LoVo (cell line): ENCODE measurements around the gene OGFR.

Source experiments
- DNase-seq: peaks from one replicate; pipeline ENCODE4 v3.0.0-alpha.2; 2016; ENCODE audit warnings: low spot score

Gene OGFR

GRCh38 chr20:62825986-62826645, 21.5 kb downstream of the OGFR start:
- no peak for DNase-seq

DNA sequence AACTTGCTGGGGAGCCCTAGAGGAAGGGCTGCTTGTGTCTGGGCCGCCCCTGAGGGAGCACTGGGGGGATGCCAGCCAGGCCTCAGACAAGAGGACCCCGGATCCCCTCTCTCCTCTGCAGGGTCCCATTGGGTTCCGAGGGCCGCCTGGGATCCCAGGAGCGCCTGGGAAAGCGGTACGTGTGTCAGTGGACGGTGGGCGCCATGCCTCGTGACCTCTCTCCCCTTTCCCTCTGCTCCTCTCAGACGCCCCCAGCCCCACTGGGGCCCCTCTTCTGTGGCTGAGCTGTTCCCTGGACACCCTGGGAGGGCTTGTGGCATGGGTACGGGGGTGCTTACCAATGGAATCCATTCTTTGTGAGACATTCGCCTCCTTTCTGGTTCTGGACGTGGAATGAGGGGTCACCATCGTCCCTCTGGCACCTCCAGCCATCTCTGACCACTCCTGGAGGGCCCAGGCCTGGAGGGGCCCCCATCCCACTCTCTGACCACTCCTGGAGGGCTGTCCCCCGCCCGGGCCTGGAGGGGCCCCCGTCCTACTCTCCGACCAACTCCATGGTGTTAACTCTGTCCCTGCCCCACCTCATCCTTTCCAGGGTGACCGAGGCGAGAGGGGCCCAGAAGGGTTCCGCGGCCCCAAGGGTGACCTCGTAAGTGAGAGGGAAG, 22.1 kb downstream of the OGFR start:
- no peak for DNase-seq

DNA sequence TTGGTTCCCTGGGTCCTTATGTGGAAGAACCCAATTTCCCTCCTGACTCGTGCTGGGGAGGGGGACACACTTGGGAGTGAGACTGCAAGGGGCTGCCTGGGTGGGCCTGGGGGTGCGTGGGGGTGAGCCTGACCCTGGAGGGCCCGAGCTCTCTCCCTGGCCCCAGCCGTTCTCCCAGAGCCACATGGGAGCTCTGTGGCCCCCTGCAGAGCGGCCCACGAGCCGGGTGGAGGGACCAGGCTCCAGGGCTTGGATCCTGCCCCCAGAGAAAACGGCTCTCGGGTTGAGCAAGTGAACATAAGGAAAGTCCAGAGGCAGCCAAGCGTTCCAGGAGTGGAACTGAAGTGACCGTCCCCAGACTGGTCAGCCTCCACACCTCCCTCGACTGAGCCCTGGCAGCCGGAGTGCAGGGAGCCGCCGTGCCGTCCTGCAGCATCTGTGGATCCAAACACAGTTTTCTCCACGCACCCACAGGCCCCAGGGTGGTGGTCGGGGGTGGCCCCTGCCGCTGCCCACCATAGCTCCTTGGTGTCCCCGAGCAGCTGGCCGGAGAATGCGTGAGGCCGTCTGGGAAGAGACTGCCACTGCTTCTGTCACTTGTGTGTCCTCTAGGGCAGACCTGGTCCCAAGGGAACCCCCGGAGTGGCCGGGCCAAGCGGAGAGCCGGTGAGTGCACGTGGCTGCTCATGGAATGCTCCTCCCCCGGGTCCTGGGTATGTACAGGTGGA, 22.8 kb downstream of the OGFR start:
- no peak for DNase-seq

GRCh38 chr20:62828051-62828450, 23.4 kb downstream of the OGFR start:
- DNase-seq, result no peak

GRCh38 chr20:62828511-62829230, 24.0 kb downstream of the OGFR start:
- DNase-seq, result no peak

- DNase-seq, result no peak
Observed at GRCh38 chr20:62829231-62830230, 24.9 kb downstream of the OGFR start.

- no peak for DNase-seq
Observed at GRCh38 chr20:62830251-62830650, 25.6 kb downstream of the OGFR start.

DNA sequence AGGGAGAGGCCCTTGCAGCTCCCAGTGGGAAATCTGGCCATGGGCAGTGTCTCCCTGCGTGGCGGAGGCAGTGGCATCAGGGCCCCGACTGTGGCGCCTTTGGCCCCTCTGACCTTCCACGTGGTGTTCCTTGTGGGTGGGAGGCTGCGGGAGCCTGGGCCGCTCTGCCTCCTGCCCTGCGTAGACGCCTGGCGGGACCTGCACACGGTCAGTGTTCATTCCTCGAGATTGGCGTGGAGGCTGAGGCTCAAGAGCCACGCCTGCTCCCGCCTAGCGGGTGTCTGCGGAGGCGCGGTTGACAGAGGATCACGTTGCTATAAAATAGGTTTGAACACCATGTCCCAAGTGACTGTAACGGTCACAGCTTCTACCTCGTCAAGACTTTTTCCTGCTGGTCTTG, 26.2 kb downstream of the OGFR start:
- DNase-seq, result no peak

DNA sequence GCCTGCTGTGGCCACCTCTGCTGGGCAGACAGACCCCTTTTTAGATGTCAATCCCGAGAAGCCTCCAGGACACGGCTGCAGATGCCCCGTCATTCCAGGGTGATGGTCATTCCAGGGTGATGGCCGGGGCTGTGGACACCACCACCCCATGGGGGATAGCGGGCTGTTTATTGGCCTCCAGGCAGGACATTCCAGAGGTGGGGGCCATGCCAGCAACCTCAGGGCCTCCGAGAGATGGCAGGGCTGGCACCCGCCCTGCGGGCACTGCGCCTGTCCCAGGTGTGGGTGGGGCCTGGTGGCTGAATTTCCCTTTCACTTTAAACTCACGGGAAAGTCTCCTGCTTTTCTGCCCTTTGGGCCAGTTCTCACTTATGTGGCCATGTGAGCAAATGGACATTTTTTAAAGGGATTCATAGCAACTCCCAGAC, 26.7 kb downstream of the OGFR start:
- DNase-seq, result no peak

DNA sequence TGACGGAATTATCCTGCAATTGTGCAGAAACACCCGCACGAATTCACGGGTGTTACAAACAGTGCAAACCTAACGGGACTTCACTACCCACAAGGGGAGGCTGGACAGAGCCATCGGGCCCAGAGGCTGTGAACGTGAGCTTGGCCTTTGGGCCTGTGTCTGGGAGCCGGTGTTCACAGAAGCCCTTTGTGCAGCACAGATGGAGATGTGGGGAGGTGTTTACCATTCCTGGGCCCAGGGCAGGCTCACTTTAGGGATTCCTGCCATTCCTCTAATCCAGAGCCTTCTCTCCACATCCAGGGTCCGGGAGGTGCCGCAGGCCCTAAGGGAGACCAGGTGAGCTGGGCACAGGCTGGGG, 27.2 kb downstream of the OGFR start:
- DNase-seq, result no peak

DNA sequence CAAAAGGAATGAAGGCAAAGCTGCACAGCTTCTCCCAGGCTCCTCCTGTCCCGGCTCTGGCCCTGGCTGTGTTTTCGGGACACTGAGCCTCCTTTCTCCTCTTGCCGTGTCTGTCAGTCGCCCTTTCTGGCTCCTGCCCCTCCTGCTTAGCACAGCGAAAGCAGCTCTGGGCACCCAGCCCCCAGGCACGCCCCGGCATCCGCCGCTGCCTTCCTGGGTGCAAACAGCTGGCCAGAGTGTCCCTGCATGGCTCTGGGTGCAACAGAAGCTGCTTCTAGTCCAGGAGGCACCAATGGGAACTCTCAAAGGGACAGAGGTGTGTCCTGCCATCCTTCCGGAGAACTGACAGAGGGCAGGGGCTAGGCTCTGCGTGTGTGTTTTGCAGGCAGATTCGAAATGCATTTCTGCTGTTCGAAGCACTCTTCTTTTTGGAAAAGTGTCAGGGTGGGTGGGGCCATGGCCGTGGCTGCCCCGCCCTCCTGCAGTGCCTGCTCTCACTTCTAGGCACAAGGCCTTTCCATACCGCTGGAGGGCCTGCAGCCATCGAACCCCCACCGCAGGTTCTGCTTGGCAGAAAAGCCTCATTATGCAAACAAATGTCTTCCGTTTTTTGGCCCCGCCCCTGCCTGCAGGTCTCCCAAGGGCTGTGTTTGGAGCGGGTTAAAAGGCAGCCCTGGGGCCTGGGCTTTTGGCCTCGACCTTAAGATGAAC, 27.7 kb downstream of the OGFR start:
- peak; percentile 26 for DNase-seq

DNA sequence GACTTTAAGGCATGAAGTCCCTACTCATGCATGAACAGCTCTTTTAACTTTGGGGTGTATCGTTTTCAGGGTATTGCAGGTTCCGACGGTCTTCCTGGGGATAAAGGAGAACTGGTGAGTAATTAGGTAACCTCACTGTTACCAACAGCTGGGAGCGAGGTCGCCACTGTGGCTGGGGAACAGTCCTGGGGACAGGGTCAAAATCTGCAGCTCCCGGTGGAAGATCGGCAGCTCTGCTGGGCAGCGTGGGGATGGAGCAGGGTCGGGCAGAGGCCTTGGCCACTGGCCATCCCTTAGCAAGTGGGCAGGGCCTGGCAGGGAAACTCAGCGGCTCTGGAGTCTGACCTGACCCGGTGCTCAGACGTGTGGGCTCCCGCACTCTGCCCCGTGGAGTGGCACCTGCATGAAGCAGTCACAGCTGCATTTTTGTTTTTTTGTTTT, 28.3 kb downstream of the OGFR start:
- DNase-seq, result no peak

DNA sequence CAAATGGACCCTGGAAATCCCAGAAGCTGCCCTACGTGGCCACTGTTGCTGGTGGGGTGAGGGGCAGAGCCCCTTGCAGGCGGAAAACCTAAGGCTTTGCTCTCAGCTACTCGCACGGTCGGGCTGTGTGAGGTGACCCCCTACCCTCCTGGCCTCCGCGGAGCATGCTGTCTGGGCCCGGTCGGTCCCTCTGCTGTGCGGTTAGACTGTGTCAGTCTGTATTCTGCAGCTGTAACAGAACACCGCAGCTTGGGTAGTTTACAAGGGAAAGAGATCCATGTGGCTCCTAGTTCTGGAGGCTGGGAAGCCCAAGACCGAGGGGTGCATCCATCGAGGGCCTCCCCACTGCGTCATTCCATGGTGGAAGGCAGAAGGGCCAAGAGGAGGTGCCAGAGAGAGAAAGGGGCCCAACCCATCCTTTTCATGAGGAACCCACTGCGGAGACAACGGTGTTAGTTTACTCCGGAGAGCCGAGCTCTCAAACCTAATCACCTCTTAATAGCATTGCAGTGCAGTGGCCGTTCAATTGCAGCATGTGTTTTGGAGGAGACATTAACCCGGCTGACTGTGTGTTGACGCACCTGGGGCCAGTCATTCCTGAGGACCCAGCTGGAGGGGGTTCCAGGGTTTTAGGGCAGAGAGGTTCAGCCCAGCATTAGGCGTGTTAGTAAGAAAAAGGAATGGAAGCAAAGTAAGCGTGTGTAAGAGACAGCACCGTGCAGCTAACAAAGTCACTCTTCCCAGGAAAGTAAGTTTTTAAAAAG, 30.5 kb downstream of the OGFR start:
- DNase-seq, result no peak

DNA sequence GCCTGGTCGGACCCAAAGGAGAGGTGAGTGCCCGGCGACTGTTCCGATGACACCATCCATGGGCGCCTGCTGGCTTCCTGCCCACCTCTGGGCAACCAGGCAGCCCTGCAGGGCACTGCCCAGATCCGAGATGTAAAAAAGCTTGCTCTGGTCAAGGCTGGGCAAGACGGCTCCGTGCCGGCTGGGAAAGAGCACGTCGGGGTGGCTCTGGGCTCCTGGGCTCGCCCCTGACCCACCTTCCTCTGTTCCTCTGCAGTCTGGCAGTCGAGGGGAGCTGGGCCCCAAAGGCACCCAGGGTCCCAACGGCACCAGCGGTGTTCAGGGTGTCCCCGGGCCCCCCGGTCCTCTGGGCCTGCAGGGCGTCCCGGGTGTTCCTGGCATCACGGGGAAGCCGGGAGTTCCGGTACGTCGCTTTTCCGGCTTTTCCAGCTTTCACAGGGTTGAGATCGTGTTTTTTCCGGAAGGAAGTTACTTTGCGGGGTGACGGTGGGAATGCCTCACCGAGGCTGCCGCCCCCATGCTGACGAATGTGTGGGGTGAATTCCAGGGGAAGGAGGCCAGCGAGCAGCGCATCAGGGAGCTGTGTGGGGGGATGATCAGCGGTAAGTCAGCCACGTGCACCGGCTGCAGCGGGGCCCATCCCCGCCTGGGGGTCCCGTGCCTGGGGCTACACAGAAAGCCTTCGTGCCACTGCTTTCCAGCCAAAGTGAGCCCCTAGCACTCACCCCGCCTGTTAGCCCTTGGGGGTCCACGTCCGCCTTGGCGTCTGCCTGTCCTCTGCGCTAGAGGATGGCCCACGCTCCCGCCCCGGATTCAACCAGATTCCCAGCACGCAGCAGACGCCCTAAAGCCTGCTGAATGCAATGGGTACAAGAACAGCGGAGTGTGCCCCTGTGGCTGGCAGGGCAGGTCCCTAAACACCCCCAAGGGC, 31.6 kb downstream of the OGFR start:
- no peak for DNase-seq

- no peak for DNase-seq
Observed at GRCh38 chr20:62836967-62837490, 32.4 kb downstream of the OGFR start.

DNA sequence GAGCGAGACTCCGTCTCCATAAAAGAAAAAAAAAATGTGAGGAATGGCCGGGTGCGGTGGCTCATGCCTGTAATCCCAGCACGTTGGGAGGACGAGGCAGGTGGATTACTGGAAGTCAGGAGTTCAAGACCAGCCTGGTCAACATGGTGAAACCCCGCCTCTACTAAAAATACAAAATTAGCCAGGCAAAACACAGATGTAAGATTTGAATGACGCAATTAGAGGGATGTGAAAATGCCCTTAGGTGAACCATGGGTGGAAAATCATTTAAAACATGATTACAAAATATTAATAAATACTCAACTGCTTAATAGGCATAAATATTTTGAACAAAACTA, 33.1 kb downstream of the OGFR start:
- DNase-seq, result no peak

DNA sequence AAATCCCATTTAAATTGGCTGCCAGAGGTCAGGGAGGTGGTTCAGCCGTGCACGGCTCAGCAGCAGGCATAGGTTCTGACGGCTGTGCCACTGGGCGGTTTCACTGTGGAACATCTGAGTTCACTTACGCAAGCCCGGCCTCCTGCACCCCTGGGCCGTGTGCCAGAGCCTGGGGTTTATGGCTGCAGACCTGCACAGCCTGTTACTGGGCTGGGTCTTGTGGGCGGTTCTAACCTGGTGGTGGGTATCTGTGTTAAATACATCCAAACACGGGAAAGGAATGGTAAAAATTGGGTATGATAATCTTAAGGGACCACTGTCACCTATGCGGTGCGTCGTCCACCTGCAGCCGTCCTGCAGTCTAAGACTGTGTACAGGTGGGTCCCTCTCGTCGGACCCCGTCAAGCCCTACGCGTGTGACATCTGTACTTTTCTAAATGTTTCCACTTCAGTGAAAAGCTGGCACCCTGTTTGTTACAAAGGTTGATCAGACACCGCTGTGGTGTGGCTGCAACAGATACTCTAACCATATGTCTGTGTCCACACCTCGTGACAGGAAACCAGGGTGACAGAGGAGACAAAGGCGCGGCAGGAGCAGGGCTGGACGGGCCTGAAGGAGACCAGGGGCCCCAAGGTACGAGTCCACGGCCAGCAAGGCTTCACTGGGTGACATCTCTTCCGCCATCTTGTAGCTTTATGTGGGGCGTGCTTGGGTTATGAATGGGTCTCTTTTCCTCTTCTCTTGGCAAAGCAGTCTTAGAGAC, 33.7 kb downstream of the OGFR start:
- peak; percentile 76 for DNase-seq

GRCh38 chr20:62839261-62839660, 34.6 kb downstream of the OGFR start:
- no peak for DNase-seq
